HepG2 (cell line): ENCODE data around the gene PSEN2. TPM values are rescaled to one million over a fixed set of nuclear protein-coding genes. Genes with fewer than 3 reads are reported as not detected.

Experiments
- ARID5B ChIP-seq: IDR thresholded peaks from 2 replicates; pipeline ENCODE4 v1.4.0; 2020; ENCODE audit warnings: mild to moderate bottlenecking, missing genetic modification reagents
- ATF4 ChIP-seq, 2 experiments: fragments of 450-650 bp in 1 of 2; sonication (generic) in 1 of 2; formaldehyde crosslinking; IDR thresholded peaks; 2 replicates each; pipeline versions ENCODE4 v1.5.0 to v1.8.0; 2020 to 2022; ENCODE audit warnings: mild to moderate bottlenecking in 1 of 2, missing genetic modification reagents in 1 of 2
- DBP ChIP-seq: sonication (generic); formaldehyde crosslinking; IDR thresholded peaks from 2 replicates; pipeline ENCODE4 v1.4.0; 2020; ENCODE audit warnings: missing genetic modification reagents; ENCODE audit errors: not compliant biosample characterization
- E2F1 ChIP-seq: sonication (generic); formaldehyde crosslinking; IDR thresholded peaks from 2 replicates; pipeline ENCODE4 v1.5.0; 2020; ENCODE audit warnings: missing genetic modification reagents
- EED ChIP-seq: sonication (generic); formaldehyde crosslinking; IDR thresholded peaks from 2 replicates; pipeline ENCODE4 v1.5.0; 2020; ENCODE audit warnings: mild to moderate bottlenecking, missing genetic modification reagents
- ELF1 ChIP-seq: sonication (generic); formaldehyde crosslinking; IDR thresholded peaks from 2 replicates; pipeline ENCODE4 v1.4.0; 2020; ENCODE audit warnings: missing genetic modification reagents
- EP300 ChIP-seq, 3 experiments: sonication (generic) in 1 of 3; formaldehyde crosslinking in 1 of 3; IDR thresholded peaks; 2 replicates each; pipeline versions ENCODE4 v1.5.1 to v1.6.1; 2011 to 2020; ENCODE audit warnings: low read depth in 2 of 3, low read length in 2 of 3, borderline replicate concordance in 1 of 3, improper control_type of control experiment in 1 of 3, mild to moderate bottlenecking in 1 of 3, missing genetic modification reagents in 1 of 3, moderate library complexity in 1 of 3
- HNRNPK ChIP-seq: fragments of 200-400 bp; formaldehyde crosslinking; IDR thresholded peaks from 2 replicates; pipeline ENCODE4 v1.6.1; 2018; ENCODE audit warnings: low read length, low read depth, moderate library complexity, mild to moderate bottlenecking; ENCODE audit not compliant: poor library complexity, severe bottlenecking
- MEIS1 ChIP-seq: sonication (generic); formaldehyde crosslinking; IDR thresholded peaks from 2 replicates; pipeline ENCODE4 v1.9.0; 2021; ENCODE audit warnings: mild to moderate bottlenecking, missing genetic modification reagents, moderate library complexity, borderline replicate concordance
- MXD1 ChIP-seq: sonication (generic); formaldehyde crosslinking; IDR thresholded peaks from 2 replicates; pipeline ENCODE4 v1.4.0; 2020; ENCODE audit warnings: mild to moderate bottlenecking, missing genetic modification reagents
- NFATC3 ChIP-seq: sonication (generic); formaldehyde crosslinking; IDR thresholded peaks from 2 replicates; pipeline ENCODE4 v1.5.1; 2020; ENCODE audit warnings: mild to moderate bottlenecking, missing genetic modification reagents
- RBFOX2 ChIP-seq: fragments of 200-400 bp; formaldehyde crosslinking; IDR thresholded peaks from 2 replicates; pipeline ENCODE4 v1.6.1; 2017; ENCODE audit warnings: low read depth, mild to moderate bottlenecking, low read length
- SNAPC2 ChIP-seq: sonication (generic); formaldehyde crosslinking; IDR thresholded peaks from 2 replicates; pipeline ENCODE4 v1.8.1; 2022; ENCODE audit warnings: mild to moderate bottlenecking, missing genetic modification reagents
- ZBTB44 ChIP-seq: sonication (generic); formaldehyde crosslinking; IDR thresholded peaks from 2 replicates; pipeline ENCODE4 v1.4.0; 2020; ENCODE audit warnings: missing genetic modification reagents
- ZFY ChIP-seq: sonication (generic); formaldehyde crosslinking; IDR thresholded peaks from 2 replicates; pipeline ENCODE4 v1.4.0; 2020; ENCODE audit warnings: missing genetic modification reagents
- ZNF253 ChIP-seq: sonication (generic); formaldehyde crosslinking; IDR thresholded peaks from 2 replicates; pipeline ENCODE4 v1.8.0; 2022; ENCODE audit warnings: mild to moderate bottlenecking, missing genetic modification reagents, borderline replicate concordance
- ZNF30 ChIP-seq: sonication (generic); formaldehyde crosslinking; IDR thresholded peaks from 2 replicates; pipeline ENCODE4 v1.5.0; 2020; ENCODE audit warnings: mild to moderate bottlenecking, missing genetic modification reagents
- ZNF441 ChIP-seq: sonication (generic); formaldehyde crosslinking; IDR thresholded peaks from 2 replicates; pipeline ENCODE4 v1.7.0; 2021; ENCODE audit warnings: missing genetic modification reagents, borderline replicate concordance
- ZNF709 ChIP-seq: sonication (generic); formaldehyde crosslinking; IDR thresholded peaks from 2 replicates; pipeline ENCODE4 v1.5.0; 2020; ENCODE audit warnings: mild to moderate bottlenecking, missing genetic modification reagents
- polyA plus RNA-seq, 8 experiments: library from polyadenylated mRNA; depleted of rRNA in 3 of 8; stranded (reverse) in 7 of 8; unstranded in 1 of 8; fragments of >200 nt; fragmentation: Illumina TruSeq in 4 of 8; extraction: Trizol in 4 of 8; gene quantifications; 2 replicates each; pipeline versions ENCODE4 v1.2.1 to v1.2.3, GENCODE V29; 2011 to 2016; ENCODE audit warnings: low read depth in 4 of 8, missing spikeins in 1 of 8, mixed read lengths in 1 of 8; ENCODE audit not compliant: insufficient read depth in 1 of 8
- total RNA-seq, 5 experiments: library from RNA; depleted of rRNA; stranded (reverse); fragments of >200 nt; fragmentation: Illumina TruSeq; extraction: Trizol; gene quantifications; 2 replicates each; pipeline ENCODE4 v1.2.3, GENCODE V29; 2016; ENCODE audit warnings: low read depth in 1 of 5

PSEN2 gene
- total and polyA plus RNA-seq, 2 of the 13 experiments (the other 11 are each of a cell fraction or from before 2014, with no cell fraction given), result 5.9 to 13.1 TPM

- TF ChIP-seq EP300 (IDR thresholded peaks at IDR 0.05; ENCODE audit: low read depth in 2 of 2, low read length in 2 of 2) (no peak; a peak in 1 of 4 replicates), EP300 (CRISPR knock-in tag; IDR thresholded peaks at IDR 0.05; ENCODE audit: borderline replicate concordance) (no peak), NFATC3 (CRISPR knock-in tag) (no peak), MXD1 (CRISPR knock-in tag) (peak; percentile 68; the same call in 1 of the 2 replicates), SNAPC2 (CRISPR knock-in tag) (no peak), E2F1 (CRISPR knock-in tag) (no peak), RBFOX2 (no peak), ARID5B (CRISPR knock-in tag) (peak; percentile 81), ZNF253 (CRISPR knock-in tag) (no peak), ELF1 (no peak), ZNF441 (CRISPR knock-in tag) (no peak; the same call in 1 of the 2 replicates), DBP (no peak), EED (CRISPR knock-in tag) (no peak), ATF4 (CRISPR knock-in tag; IDR thresholded peaks at IDR 0.05) (no peak; a peak in 1 of 4 replicates), MEIS1 (CRISPR knock-in tag) (0 out of 2 replicates have a peak, but pooled peaks have one; percentile 0), ZBTB44 (0 out of 2 replicates have a peak, but pooled peaks have one; percentile 52), ZNF709 (CRISPR knock-in tag) (0 out of 2 replicates have a peak, but pooled peaks have one; percentile 41), ZNF30 (CRISPR knock-in tag) (no peak), ZFY (CRISPR knock-in tag) (peak; percentile 59), HNRNPK (no peak)
Observed at GRCh38 chr1:226945106-226945857, 74.9 kb downstream of the PSEN2 start (continued).
